IPS DF 4.7 (cell line): ENCODE measurements around the gene OR56B1.

Experiments
- DNase-seq: peaks from one replicate; pipeline ENCODE4 v3.0.0-alpha.2; 2013; ENCODE audit warnings: low spot score; ENCODE audit errors: extremely low read depth

OR56B1 gene

GRCh38 chr11:5727691-5728090 lies 8.6 kb upstream of the OR56B1 start:
- DNase-seq, result no peak

GRCh38 chr11:5737091-5737490 lies 843 bp downstream of the OR56B1 start:
- DNase-seq, result no peak

- DNase-seq, result no peak
Observed at GRCh38 chr11:5737670-5738392, 1.6 kb downstream of the OR56B1 start.

- no peak for DNase-seq
Observed at GRCh38 chr11:5738431-5738830, 2.2 kb downstream of the OR56B1 start.

GRCh38 chr11:5746614-5747013 lies 10.4 kb downstream of the OR56B1 start:
- DNase-seq, result no peak

- DNase-seq, result no peak
Observed at GRCh38 chr11:5749836-5750235, 13.6 kb downstream of the OR56B1 start.

- no peak for DNase-seq
Observed at GRCh38 chr11:5753943-5754342, 17.7 kb downstream of the OR56B1 start, which contains the start of gene OR52N4. Gene OR52N4, plus strand, starts transcription at chr11:5754243. Its CDS starts 498 bp downstream, at chr11:5754741.

GRCh38 chr11:5767056-5767455 lies 30.8 kb downstream of the OR56B1 start:
- no peak for DNase-seq

- no peak for DNase-seq
Observed at GRCh38 chr11:5783255-5783654, 47.0 kb downstream of the OR56B1 start, which contains the start of gene OR52N5. Gene OR52N5, minus strand, starts transcription at chr11:5783355. Its CDS starts 4,721 bp downstream, at chr11:5778634.
